Smooth muscle cell of the brain vasculature (primary cell): ENCODE measurements around the gene TAF1D.
"Not testable (repeated sequence)": the region's sequence is repeated elsewhere in the genome, so short reads cannot be mapped to it uniquely, and the experiment has no call there.

Experiments
- DNase-seq: peaks from one replicate; pipeline ENCODE4 v3.0.0-alpha.2; 2012; ENCODE audit warnings: low read depth, low spot score

Gene TAF1D

GRCh38 chr11:93741094-93741881, at the start of gene TAF1D, which contains the start of gene C11orf54:
TSS of gene TAF1D (minus strand) at chr11:93741495. CDS start at chr11:93739304, 2,191 bp downstream.
TSS of gene C11orf54 (plus strand) at chr11:93741672. CDS start at chr11:93747394, 5,722 bp downstream.
- DNase-seq = peak; percentile 94

- no peak for DNase-seq
Measured at GRCh38 chr11:93784935-93785360, 43.7 kb upstream of the TAF1D start.

- peak; percentile 74 for DNase-seq
Measured at GRCh38 chr11:93784145-93784934, 43.0 kb upstream of the TAF1D start, which contains the start of gene MED17. TSS of gene MED17 (plus strand) at chr11:93784282. CDS start at chr11:93784514, 232 bp downstream.

GRCh38 chr11:93783765-93784144, 42.5 kb upstream of the TAF1D start:
- no peak for DNase-seq

GRCh38 chr11:93783362-93783761, 42.1 kb upstream of the TAF1D start:
- DNase-seq = no peak

GRCh38 chr11:93775289-93775688, 34.0 kb upstream of the TAF1D start:
- DNase-seq = no peak

GRCh38 chr11:93774560-93774959, 33.3 kb upstream of the TAF1D start:
- DNase-seq = not testable (repeated sequence)

GRCh38 chr11:93773601-93774200, 32.4 kb upstream of the TAF1D start:
- DNase-seq = no peak

- no peak for DNase-seq
Measured at GRCh38 chr11:93773045-93773477, 31.8 kb upstream of the TAF1D start.

- DNase-seq = no peak
Measured at GRCh38 chr11:93772123-93772522, 30.8 kb upstream of the TAF1D start.

- no peak for DNase-seq
Measured at GRCh38 chr11:93770160-93770559, 28.9 kb upstream of the TAF1D start.

- DNase-seq = no peak
Measured at GRCh38 chr11:93767018-93767417, 25.7 kb upstream of the TAF1D start.

- no peak for DNase-seq
Measured at GRCh38 chr11:93766504-93766903, 25.2 kb upstream of the TAF1D start.

GRCh38 chr11:93765551-93765950, 24.3 kb upstream of the TAF1D start:
- no peak for DNase-seq

- DNase-seq = no peak
Measured at GRCh38 chr11:93761910-93762309, 20.6 kb upstream of the TAF1D start.

GRCh38 chr11:93759123-93759522, 17.8 kb upstream of the TAF1D start:
- DNase-seq = not testable (repeated sequence)

- no peak for DNase-seq
Measured at GRCh38 chr11:93757924-93758865, 16.9 kb upstream of the TAF1D start.

- no peak for DNase-seq
Measured at GRCh38 chr11:93757301-93757700, 16.0 kb upstream of the TAF1D start.

GRCh38 chr11:93756748-93757147, 15.5 kb upstream of the TAF1D start:
- DNase-seq = no peak

GRCh38 chr11:93753241-93753640, 11.9 kb upstream of the TAF1D start:
- DNase-seq = no peak

- no peak for DNase-seq
Measured at GRCh38 chr11:93751001-93751400, 9.7 kb upstream of the TAF1D start.
